Subcutaneous adipose tissue (tissue), 4 donors: ENCODE data around the gene STIM1. TPM values are rescaled to one million over a fixed set of nuclear protein-coding genes. Genes with fewer than 3 reads are reported as not detected.

Source experiments
- CTCF ChIP-seq: fragments of 450-650 bp; IDR thresholded peaks from one replicate; pipeline ENCODE4 v1.5.1; 2016; ENCODE audit warnings: low read depth, mild to moderate bottlenecking, control low read depth, antibody characterized with exemption, moderate library complexity
- total RNA-seq, 4 donors: library from RNA; depleted of rRNA; stranded (reverse); fragments of >200 nt; gene quantifications; one replicate each; pipeline ENCODE4 v1.1.0, GENCODE V29; 2016

The STIM1 gene
- total RNA-seq, 4 donors from 2014 or later = 39.5 to 64.8 (median 43.3) TPM

- TF ChIP-seq CTCF = no peak
Measured at GRCh38 chr11:3925513-3925912, 70.0 kb downstream of the STIM1 start.

GRCh38 chr11:3926458-3927095, 71.1 kb downstream of the STIM1 start:
- no peak for TF ChIP-seq CTCF

- TF ChIP-seq CTCF = no peak
Measured at GRCh38 chr11:3927129-3927796, 71.8 kb downstream of the STIM1 start.

GRCh38 chr11:3929232-3929631, 73.8 kb downstream of the STIM1 start:
- no peak for TF ChIP-seq CTCF

DNA sequence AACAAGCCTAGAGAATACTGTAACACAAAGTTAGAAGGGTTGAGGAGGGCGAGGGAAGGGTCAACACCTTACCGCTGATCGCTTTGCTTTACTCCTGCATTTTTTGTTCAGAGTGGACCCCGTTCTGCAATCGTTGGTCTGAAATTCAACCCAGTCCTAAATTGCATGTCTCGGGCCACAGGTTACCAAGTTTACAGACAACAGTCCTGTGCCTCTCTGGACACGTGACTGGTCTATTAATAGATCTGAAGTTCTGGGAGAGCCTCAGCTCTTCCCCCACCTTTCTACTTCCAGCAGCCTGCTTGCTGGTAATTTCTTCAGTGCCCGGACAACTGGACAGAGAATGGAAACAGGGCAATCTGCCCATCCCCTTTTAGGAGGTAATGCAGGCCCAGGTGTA, 74.2 kb downstream of the STIM1 start:
- no peak for TF ChIP-seq CTCF

- TF ChIP-seq CTCF = no peak
Measured at GRCh38 chr11:3932698-3933097, 77.2 kb downstream of the STIM1 start.

DNA sequence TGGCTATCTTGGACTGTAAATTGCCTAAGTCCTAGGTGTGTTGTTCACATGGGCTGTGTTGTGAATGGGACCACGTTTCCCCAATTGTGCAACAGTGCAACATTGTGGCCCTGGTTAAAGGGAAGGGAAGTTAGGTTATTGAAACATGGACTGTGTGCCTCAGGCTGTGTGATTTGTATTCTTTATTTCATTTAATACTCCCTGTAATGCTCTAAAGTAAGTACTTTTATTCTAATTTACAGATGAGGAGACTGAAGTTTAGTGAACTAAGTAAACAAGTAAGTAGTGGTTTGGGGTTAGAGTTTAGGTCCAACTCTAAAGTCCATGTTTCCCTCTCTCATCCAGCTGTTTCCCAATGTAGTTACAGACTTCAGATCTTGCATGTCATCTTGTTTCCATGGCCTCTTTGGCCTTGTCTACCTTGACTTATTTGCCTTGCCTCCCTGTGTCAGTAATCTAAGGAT, 77.7 kb downstream of the STIM1 start:
- no peak for TF ChIP-seq CTCF
